ENCODE results near the gene C4A. TPM values are rescaled to one million over a fixed set of nuclear protein-coding genes. Genes with fewer than 3 reads are reported as not detected.
A peak's percentile ranks its signal among the peaks of the same experiment; 100 is the strongest.

Gene C4A
- total and polyA plus RNA-seq, 10 of the 15 experiments (the other 5 are each of a cell fraction or from before 2014, with no cell fraction given), result 0.13 to 5.4 (median 0.88) TPM; not detected in 1

DNA sequence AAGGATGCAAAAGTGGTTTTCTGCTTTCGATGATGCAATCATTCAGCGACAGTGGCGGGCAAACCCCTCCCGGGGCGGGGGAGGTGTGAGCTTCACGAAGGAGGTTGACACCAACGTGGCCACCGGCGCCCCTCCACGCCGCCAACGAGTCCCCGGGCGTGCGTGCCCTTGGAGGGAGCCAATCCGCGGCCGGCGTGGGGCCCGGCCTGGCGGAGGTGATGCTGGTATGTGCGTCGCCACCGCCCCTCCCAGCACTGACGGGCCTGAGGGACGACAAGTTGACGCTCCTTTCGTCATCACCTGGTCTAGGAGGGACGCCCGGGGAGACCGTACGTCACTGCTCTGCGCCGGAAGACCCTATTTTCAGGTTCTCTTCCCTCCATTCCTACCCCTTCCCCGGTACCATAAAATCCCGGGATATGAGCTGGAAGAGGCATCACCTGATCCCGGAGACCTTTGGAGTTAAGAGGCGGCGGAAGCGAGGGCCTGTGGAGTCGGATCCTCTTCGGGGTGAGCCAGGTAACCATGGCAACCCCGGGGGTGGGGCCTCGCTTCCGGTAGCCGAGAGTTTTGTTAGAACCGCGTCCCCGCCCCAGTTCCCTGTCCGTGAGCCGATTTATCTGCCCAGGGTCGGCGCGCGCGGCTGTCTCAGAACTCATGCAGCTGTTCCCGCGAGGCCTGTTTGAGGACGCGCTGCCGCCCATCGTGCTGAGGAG is 9.7 kb upstream of the C4A start, which contains the start of gene DXO (continued):
- TF ChIP-seq, protein P1, sequence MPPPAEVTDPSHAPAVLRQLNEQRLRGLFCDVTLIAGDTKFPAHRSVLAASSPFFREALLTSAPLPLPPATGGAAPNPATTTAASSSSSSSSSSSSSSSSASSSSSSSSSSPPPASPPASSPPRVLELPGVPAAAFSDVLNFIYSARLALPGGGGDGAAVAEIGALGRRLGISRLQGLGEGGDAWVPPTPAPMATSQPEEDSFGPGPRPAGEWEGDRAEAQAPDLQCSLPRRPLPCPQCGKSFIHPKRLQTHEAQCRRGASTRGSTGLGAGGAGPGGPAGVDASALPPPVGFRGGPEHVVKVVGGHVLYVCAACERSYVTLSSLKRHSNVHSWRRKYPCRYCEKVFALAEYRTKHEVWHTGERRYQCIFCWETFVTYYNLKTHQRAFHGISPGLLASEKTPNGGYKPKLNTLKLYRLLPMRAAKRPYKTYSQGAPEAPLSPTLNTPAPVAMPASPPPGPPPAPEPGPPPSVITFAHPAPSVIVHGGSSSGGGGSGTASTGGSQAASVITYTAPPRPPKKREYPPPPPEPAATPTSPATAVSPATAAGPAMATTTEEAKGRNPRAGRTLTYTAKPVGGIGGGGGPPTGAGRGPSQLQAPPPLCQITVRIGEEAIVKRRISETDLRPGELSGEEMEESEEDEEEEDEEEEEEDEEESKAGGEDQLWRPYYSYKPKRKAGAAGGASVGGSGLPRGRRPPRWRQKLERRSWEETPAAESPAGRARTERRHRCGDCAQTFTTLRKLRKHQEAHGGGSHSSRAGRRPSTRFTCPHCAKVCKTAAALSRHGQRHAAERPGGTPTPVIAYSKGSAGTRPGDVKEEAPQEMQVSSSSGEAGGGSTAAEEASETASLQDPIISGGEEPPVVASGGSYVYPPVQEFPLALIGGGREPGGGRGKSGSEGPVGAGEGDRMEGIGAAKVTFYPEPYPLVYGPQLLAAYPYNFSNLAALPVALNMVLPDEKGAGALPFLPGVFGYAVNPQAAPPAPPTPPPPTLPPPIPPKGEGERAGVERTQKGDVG (CRISPR knock-in tag; IDR thresholded peaks at IDR 0.05), result no peak
- TF ChIP-seq, protein P2, sequence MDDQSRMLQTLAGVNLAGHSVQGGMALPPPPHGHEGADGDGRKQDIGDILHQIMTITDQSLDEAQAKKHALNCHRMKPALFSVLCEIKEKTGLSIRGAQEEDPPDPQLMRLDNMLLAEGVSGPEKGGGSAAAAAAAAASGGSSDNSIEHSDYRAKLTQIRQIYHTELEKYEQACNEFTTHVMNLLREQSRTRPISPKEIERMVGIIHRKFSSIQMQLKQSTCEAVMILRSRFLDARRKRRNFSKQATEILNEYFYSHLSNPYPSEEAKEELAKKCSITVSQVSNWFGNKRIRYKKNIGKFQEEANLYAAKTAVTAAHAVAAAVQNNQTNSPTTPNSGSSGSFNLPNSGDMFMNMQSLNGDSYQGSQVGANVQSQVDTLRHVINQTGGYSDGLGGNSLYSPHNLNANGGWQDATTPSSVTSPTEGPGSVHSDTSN (IDR thresholded peaks at IDR 0.05; ENCODE audit: insufficient replicate concordance, low read depth, low read length), result no peak
- TF ChIP-seq FOS (IDR thresholded peaks at IDR 0.05; ENCODE audit: borderline replicate concordance, extremely low read depth, insufficient read length), result no peak
- TF ChIP-seq SIX5 (IDR thresholded peaks at IDR 0.05; ENCODE audit: low read depth, low read length, severe bottlenecking), result no peak
- peak; percentile 83 for TF ChIP-seq POLR2A (IDR thresholded peaks at IDR 0.05; ENCODE audit: low read depth, low read length)
- no peak for TF ChIP-seq CHD1 (IDR thresholded peaks at IDR 0.05; ENCODE audit: low read depth, low read length)
- no peak for TF ChIP-seq KDM1A (IDR thresholded peaks at IDR 0.05; ENCODE audit: borderline replicate concordance)
- TF ChIP-seq BRCA1 (IDR thresholded peaks at IDR 0.05; ENCODE audit: low read depth, low read length), result no peak
- TF ChIP-seq MEF2B (IDR thresholded peaks at IDR 0.05; ENCODE audit: partially characterized antibody, poor library complexity, severe bottlenecking), result peak; percentile 84
- no peak for TF ChIP-seq RAD21 (IDR thresholded peaks at IDR 0.05; ENCODE audit: insufficient read depth, low read depth, low read length)
- no peak; the same call in 1 of the 2 replicates for TF ChIP-seq YY1 (IDR thresholded peaks at IDR 0.05; ENCODE audit: low read depth, low read length)
- no peak for TF ChIP-seq KAT2A (conservative IDR thresholded peaks at IDR 0.05; ENCODE audit: control insufficient read depth, low read depth, low read length)
- 0 out of 2 replicates have a peak, but pooled peaks have one; percentile 2 for TF ChIP-seq NRF1 (conservative IDR thresholded peaks at IDR 0.05; ENCODE audit: low read depth, low read length)
- TF ChIP-seq, protein P3, sequence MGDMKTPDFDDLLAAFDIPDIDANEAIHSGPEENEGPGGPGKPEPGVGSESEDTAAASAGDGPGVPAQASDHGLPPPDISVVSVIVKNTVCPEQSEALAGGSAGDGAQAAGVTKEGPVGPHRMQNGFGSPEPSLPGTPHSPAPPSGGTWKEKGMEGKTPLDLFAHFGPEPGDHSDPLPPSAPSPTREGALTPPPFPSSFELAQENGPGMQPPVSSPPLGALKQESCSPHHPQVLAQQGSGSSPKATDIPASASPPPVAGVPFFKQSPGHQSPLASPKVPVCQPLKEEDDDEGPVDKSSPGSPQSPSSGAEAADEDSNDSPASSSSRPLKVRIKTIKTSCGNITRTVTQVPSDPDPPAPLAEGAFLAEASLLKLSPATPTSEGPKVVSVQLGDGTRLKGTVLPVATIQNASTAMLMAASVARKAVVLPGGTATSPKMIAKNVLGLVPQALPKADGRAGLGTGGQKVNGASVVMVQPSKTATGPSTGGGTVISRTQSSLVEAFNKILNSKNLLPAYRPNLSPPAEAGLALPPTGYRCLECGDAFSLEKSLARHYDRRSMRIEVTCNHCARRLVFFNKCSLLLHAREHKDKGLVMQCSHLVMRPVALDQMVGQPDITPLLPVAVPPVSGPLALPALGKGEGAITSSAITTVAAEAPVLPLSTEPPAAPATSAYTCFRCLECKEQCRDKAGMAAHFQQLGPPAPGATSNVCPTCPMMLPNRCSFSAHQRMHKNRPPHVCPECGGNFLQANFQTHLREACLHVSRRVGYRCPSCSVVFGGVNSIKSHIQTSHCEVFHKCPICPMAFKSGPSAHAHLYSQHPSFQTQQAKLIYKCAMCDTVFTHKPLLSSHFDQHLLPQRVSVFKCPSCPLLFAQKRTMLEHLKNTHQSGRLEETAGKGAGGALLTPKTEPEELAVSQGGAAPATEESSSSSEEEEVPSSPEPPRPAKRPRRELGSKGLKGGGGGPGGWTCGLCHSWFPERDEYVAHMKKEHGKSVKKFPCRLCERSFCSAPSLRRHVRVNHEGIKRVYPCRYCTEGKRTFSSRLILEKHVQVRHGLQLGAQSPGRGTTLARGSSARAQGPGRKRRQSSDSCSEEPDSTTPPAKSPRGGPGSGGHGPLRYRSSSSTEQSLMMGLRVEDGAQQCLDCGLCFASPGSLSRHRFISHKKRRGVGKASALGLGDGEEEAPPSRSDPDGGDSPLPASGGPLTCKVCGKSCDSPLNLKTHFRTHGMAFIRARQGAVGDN (IDR thresholded peaks at IDR 0.05), result peak; percentile 77
- no peak for TF ChIP-seq EZH2 (IDR thresholded peaks at IDR 0.05; ENCODE audit: borderline replicate concordance, control insufficient read depth, low read depth, low read length)
- TF ChIP-seq SRF (IDR thresholded peaks at IDR 0.05; ENCODE audit: low read depth in 2 of 2, low read length in 2 of 2), result peak; percentile 46 to 75; a peak in 2 of 4 replicates
- TF ChIP-seq, protein P4, sequence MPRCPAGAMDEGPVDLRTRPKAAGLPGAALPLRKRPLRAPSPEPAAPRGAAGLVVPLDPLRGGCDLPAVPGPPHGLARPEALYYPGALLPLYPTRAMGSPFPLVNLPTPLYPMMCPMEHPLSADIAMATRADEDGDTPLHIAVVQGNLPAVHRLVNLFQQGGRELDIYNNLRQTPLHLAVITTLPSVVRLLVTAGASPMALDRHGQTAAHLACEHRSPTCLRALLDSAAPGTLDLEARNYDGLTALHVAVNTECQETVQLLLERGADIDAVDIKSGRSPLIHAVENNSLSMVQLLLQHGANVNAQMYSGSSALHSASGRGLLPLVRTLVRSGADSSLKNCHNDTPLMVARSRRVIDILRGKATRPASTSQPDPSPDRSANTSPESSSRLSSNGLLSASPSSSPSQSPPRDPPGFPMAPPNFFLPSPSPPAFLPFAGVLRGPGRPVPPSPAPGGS (IDR thresholded peaks at IDR 0.05; ENCODE audit: borderline replicate concordance, insufficient read depth, low read depth, low read length, poor library complexity, severe bottlenecking), result no peak
- no peak for TF ChIP-seq ZSCAN29 (IDR thresholded peaks at IDR 0.05)
- no peak; the same call in 1 of the 2 replicates for TF ChIP-seq NFIC (IDR thresholded peaks at IDR 0.05; ENCODE audit: low read depth, low read length)
- peak; percentile 100 for TF ChIP-seq NBN (IDR thresholded peaks at IDR 0.05)

Measured in GM12878 (cell line).